ACHN (cell line): ENCODE data around the gene SLC7A6OS.

Source experiments
- DNase-seq: peaks from one replicate; pipeline ENCODE4 v3.0.0-alpha.2; 2015
- in situ Hi-C: cut with HindIII; loops from 2 replicates; pipeline ENCODE4 v1.10.0; 2017; ENCODE audit warnings: low sequenced_read_pairs, low pct_ligation_motif_present, low pct_unique_long_range_greater_than_20kb

Gene SLC7A6OS

DNA sequence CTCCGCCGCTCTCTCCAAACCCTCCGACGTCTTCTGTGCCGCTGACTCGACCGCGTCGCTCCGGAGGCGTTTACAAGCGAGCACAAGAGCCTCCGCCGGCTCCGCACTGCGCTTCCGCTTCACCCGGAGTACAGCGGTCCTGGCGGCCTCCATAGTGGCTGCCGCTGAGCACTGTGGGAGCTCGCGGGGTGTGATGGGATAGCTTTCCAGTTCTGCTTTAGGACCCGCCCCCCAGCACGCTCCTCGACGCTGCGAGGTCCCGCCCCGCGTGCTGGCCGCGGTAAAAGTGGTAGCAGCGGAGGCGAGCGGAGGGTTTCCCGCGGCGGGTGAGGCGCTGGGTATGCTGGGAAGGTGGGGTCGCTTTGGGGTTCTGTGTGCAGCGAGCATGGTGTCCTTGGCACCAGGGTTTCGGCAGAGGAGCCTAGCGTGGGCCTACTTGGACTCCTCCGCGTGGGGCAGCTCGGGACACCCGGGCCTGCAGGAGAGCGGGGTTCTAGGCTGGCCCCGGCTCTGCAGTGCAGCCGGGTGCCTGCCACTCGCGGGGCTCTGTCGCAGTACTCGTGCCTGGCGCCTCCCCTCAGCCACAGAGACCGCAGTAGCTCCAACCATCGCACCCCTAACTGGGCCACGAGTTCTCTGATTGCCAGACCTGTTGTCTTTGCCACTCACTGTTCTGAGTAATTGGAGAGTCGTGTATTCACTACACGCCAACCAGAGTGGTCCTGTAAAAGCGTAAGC is at the start of gene SLC7A6OS, which contains the start of gene PRMT7:
Gene SLC7A6OS, minus strand, starts transcription at position 173 of the 738 bp plus-strand sequence. Its CDS starts 20 bp downstream, at position 153.
Gene PRMT7, plus strand, starts transcription at position 246 of the 738 bp plus-strand sequence. CDS start 4,961 bp downstream, outside the sequence.
- DNase-seq, result peak; percentile 96
- in situ Hi-C loops, result no loop called here

DNA sequence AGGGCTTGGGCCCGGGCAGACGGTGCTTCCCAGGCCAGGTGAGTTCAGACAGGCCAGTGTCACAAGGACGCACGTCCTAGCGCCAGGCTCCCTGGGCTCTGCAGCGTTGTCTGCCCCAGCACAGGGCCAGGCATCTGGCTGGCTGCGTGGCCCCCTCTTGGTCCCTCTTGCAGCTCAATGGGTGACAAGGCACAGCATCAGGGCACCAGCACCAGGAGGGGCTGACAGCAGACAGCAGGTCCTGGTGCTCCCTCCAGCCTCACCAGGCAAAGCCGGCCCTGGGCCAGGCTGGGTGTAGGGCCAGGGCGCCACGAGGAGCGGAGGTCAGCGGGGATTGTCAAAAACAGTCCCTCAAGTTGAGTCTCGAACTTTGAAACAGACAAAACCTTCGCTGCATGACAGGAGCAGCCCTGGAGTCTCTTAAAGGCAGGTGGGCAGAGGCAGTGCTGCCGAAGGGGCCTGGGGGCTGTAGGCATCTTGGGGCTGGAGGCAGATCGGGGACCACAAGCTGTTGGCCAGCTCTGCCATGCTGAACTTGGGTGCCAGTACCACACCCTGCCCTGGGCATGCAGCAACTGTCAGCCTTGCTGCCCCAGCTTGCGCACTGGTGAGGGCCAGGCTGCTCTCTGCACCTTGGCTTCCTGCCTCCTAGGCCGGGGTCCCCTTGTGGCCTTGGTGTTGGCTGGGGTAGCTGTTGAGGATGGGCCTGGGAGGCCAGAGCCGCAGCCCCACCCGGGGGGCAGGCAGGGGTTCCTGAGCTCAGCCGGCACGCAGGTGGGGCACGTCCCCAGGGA is 48.8 kb upstream of the SLC7A6OS start:
- DNase-seq, result no peak
- in situ Hi-C loops, result no loop called here

DNA sequence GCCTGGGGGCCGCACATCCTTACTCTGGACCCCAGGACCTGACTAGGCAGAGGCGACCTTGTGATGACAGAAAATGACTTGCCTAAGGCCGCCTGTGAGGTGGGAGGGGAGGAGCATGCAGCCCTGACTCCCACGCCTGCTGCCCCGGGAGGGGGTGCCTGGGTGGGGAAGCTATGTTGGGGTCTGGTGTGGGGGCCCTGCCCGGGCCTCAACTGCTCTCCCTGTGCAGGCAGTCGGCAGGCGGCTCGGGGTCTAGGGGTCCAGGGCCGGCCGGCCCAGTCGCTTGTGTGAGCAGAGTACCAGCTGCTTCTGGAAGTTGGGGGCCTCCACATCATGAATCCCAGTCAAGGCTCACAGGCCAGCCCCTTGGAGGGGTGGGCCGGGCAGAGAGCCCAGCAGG is 48.2 kb upstream of the SLC7A6OS start:
- in situ Hi-C loops, result no loop called here
- DNase-seq, result no peak

DNA sequence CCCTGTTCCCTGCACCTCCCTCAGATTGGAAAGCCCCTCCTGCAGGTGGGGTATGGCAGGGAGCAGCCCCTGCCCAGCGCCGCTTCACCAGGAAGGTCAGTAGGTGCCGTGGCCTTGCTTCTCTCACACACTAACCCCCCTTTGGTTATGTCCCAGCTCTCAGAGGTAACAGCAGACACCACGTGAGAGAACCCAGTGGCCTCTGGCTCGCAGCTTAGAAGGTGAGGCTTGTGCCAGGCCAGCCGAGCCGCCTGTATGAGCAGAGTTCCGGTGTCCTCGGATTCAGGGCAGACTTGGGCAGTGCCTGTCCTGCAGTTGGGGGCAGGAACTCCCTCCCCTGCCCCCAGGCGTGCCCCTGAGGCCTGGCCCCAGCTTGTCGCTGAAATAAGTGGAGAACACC is 47.2 kb upstream of the SLC7A6OS start:
- no peak for DNase-seq
- in situ Hi-C loops, result no loop called here

DNA sequence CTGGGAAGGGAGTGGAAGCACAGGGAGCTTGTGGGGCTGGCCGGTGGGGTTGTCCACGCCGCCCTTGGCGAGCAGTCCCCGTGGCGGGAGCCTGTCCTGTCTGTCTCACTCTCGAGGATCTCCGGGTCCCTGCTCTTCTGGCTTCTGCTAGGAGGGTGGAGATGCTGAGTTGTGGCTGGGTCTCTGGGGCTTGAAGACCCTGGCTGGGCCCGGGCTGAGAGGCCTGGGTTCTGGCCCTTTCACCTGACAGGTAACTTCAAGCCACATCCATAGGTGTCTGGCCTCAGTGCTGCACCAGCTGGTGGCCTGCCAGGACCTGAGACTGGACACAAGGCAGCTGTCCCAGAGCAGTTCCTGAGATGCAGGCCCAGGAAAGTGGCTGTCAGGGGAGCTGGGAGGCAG is 46.8 kb upstream of the SLC7A6OS start:
- in situ Hi-C loops, result no loop called here
- no peak for DNase-seq

DNA sequence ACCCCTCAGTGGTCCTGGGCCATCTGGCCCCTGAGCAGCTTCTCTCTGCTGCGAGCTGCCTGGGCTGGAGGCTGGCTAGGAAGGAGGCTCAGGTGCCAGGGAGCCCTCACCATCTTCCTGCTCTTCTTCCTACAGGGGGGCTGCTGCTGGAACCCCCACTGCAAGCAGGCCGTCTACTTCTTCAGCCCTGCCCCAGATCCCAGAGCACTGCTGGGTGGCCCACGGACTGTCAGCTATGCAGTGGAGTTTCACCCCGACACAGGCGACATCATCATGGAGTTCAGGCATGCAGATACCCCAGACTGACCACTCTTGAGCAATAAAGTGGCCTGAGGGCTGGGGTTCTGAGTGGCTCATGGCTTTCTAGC is 46.2 kb upstream of the SLC7A6OS start:
- in situ Hi-C loops, result no loop called here
- no peak for DNase-seq

DNA sequence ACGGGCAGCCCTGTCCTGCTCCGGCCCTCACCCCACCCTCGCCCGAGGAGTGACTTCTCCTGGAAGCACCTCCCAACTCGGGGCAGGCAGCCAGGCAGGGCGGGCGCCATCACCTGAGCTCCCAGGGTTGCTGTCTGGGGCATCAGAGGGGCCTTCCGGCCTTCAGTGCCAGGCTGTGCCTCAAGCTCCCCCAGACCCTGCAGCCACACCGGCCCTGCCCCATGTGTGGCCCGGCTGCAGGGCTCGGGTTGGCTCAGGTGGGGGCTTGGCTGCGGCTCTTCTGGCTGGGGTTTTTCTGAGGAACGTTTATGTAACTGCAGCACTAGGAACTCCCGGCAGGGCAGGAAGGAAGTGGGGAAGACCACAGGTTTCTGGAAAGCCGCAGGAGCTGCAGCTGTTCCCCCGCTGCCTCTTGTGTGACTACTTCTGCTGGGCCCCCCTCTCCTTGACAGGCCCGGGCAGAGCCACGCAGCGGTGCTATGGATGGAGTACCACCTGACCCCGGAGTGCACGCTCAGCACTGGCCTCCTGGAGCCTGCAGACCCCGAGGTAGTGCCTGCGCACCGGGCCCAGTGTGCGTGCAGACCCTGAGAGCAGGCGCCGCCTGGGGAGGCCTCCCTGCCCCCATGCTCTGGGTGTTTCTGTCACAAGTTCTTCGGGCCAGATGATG is 45.6 kb upstream of the SLC7A6OS start:
- no peak for DNase-seq
- in situ Hi-C loops, result no loop called here

DNA sequence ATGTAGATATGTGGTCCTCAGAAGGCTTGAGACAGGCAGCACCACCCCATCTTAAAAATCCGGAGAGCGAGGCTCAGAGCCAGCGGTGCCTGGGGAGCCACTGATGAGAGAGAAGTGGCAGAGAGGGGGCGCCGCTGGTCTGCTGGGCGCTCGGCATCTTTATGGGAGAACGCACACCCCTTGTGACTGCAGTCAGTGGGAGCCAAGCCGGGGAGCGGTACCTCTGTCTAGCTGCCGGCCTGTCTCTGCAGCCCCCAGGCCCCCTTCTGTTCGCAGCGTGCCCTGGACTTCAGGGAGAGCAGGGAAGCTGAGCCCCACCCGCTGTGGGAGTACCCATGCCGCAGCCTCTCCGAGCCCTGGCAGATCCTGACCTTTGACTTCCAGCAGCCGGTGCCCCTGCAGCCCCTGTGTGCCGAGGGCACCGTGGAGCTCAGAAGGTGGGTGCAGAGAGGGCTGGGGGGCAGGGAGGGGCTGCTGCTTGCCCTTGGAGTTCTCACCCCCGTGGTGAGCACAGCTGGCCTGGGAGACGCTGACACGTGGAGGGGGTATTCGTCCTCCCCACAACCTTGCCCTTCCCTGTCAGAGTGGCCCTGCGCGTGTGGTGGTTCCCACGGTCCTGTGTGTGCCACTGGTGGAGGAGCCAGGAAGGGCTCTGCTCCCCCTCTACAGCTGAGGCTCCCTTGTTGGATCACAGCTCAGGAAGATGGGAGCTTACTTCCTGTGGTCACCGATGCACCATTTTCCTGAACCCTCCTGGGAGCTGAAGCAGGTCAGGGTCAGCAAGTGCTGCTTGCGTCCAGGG is 44.9 kb upstream of the SLC7A6OS start:
- in situ Hi-C loops, result no loop called here
- no peak for DNase-seq

DNA sequence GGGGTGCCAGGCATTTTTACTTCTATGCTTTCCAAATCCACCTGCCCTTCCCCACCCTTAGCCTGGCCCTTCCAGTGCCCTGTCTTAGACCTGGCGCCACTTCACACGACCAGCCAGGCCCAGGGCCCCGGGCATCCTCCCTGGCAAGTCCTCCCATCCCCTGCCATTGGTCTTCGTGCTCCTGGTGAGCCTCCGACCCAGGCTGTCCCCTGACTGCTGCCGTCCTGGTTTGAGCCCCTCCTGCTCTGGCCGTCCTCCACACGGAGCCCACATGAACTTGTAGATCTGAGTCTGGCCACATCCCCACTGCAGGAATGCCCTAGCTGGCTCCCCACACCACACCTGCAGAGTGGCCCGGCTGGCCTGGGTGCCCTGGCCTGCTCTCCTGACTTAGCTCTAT is 44.1 kb upstream of the SLC7A6OS start:
- in situ Hi-C loops, result no loop called here
- no peak for DNase-seq

DNA sequence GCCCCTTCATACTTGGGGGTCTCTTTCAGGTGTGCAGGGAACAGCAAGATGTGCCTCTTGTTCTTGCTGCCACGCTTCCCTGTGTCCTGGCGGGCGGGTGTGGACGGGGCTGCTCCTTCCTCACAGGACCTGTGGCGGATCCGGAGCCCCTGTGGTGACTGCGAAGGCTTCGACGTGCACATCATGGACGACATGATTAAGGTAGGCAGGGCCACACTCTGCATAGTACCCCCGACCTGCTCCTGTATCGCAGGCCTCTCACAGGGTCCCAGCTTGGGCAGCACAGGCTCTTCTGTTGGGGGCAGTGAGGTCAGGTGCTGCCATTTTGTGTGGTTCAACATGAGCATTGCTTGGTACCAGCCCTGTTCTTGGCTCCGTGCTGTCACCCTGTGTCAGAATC is 42.6 kb upstream of the SLC7A6OS start:
- DNase-seq, result no peak
- in situ Hi-C loops, result no loop called here

DNA sequence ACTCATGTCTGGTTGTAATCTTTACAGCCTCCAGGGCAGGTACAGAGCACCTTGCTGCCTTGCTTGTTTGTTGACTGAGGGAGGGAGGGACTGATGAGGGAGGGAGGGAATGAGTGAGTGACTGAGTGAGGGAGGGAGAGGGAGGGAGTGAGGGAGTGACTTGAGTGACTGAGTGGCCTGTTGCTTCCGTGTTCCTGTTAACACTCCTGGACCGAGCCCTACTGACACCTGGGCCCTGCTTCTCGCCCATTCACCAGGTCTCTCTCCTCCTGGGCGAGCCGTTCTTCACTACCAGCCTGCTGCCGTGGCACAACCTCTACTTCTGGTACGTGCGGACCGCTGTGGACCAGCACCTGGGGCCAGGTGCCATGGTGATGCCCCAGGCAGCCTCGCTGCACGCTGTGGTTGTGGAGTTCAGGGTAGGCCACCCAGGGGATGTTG is 41.3 kb upstream of the SLC7A6OS start:
- no peak for DNase-seq
- in situ Hi-C loops, result no loop called here

DNA sequence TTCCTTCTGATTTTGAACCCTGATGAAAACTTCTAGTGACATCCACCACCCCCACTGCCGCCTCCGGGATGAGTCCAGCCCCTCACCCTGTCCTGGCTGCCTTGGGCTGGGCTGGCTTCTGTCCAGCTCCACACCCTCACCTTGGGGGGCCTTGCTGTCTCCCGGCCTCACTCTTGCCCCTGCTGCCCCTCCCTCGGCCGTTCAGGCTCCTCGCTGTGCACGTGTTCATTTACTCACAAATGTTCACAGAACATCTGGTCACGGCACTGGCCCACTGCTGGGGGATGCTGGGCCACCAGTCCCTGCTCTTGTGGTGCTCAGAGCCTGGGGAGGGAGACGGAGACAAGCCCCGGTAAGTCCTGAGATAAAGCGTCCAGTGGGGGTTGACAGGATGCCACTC is 40.7 kb upstream of the SLC7A6OS start:
- in situ Hi-C loops, result no loop called here
- no peak for DNase-seq

DNA sequence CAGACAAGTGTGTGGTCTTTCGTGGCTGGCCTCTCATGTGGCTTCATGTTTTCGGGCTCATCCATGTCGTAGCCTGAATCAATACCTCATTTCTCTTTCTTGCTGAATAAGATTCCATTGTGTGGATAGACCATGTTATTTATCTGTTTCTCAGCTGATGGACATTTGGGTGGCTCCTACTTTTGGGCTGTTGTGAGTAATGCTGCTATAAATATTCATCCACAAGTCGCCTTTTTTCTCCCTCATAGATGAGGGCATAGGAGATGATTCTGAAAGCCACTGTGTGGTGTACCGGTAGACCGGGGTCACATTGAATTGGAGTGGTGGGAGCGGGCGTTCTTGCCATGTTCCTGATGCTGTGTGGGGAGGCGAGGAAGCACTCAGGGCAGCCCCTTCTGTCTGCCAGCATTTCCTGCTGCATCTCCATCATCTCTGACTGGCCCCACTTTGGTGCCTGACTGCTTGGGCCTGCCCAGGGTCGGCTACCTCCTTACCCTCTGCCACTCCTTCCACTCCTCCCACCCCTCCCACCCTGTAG is 40.1 kb upstream of the SLC7A6OS start:
- in situ Hi-C loops, result no loop called here
- no peak for DNase-seq

DNA sequence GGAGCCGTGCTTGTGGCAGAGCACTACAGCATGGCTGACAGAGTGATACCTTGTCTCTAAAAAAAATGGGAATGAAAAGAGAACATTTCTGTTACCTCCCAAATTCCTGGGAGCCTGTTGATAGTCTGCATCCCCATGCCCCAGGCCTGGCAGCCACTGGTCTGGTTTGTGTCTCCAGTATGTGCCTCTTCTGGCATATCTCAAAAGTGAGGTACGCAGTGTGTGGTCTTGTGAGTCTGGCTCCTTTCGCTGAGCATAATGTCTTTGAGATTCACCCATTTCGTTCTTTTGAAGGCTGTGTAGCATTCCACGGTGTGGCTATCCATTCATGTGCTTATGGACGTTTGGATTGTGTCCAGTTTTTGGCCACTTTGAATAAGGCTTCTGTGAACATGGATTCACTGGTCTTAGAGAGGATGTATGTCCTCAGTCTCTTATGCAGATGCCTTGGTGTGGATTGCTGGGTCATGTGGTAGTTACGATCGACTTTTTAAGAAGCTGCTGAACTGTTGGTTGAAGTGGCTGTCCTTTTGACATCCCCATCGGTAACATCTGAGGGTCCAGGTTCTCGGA is 39.2 kb upstream of the SLC7A6OS start:
- in situ Hi-C loops, result loop anchor here (25.0 kb wide), 1 partner anchor 263 kb away; the partner anchor contains the start of gene NFATC3
- DNase-seq, result no peak

DNA sequence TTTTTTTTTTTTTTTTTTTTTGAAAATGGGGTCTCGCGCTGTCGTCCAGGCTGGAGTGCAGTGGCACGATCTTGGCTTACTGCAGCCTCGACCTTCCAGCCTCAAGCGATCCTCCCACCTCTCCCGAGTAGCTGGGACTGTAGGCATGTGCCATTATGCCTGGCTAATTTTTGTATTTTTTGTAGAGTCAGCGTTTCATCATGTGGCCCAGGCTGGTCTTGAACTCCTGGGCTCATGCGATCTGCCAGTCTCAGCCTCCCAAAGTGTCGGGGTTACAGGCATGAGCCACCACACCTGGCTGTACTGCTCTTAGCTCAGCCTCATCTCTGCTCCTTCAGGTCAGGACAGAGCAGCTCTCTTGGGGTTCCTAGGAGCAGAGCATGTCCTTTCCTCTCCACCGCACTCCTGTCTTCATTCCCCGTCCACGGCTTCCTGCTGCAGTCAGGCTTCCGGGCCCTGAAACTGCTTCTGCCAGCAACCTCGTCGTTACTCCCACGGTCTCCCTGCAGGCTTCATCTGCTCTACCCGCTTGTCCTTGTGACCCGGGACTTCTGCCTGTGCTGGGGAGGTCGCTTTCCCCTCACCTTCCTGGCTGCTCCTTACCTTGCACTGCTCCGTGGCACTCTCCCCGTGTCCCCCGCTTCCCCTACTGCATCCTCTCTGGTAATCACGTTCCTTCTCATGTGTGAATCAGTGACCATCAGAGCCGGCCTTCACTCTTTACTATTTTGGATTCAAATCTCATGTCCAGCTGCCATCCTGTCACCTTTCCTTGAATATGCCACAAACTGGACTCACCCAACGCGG is 38.1 kb upstream of the SLC7A6OS start:
- in situ Hi-C loops, result loop anchor here (25.0 kb wide), 1 partner anchor 262 kb away; the partner anchor contains the start of gene NFATC3
- DNase-seq, result no peak

DNA sequence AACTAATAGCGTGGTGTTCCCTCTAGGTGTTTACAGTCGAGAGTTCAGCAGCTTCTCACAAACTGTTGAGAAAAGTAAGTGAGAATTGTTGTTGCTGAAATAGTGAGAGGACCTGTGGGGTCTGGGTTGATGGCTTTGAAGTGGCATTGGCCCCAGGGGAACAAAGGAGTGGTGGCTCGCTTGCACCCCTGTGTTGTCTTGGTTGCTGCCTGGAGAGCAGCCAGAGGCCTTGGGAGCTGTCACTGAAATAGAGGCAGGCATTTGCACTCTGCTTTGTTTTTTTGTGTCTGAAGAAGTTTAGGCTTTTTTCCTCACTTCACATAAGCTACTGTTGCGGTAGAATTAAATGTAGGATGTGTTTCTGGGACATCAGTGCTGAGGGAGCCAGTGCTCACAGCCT is 36.9 kb upstream of the SLC7A6OS start:
- no peak for DNase-seq

DNA sequence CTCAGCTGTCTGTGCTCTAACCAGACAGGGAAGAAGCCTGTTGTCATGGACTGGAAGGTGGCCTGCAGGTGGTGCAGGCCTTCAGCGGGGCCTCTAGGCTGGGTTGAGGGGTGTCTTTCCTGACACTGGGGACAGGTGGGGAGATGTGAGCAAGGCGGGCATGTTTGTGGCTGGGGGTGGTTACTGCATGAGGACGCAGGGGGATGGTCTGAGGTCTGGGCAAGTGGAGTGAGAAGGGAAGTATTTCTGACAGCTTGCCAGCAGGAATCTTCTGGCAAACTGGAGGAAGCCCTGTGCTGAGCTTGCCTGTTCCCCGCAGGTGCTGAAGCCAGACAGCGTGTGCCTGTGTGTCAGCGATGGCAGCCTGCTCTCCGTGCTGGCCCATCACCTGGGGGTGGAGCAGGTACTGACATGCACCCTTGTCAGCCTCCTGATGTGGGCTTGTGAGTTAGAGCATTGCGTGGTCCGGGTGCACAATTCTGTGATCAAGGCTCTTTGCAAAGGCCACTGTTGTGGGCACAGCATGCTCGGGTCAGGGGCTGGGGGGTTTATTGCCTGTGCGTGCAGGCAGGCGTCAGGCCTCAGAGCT is 36.2 kb upstream of the SLC7A6OS start:
- DNase-seq, result no peak
- in situ Hi-C loops, result loop anchor here (25.0 kb wide), 1 partner anchor 260 kb away; the partner anchor contains the start of gene NFATC3

More for the DNA sequence above, 36.9 kb upstream of the SLC7A6OS start:
- in situ Hi-C loops, result loop anchor here (25.0 kb wide), 1 partner anchor 260 kb away; the partner anchor contains the start of gene NFATC3
